Measurements from ENCODE around the gene KCNF1.

The KCNF1 gene

GRCh38 chr2:10894264-10894935 lies 17.3 kb upstream of the KCNF1 start (continued):
- no peak for TF ChIP-seq PPARA (CRISPR knock-in tag; IDR thresholded peaks at IDR 0.05; ENCODE audit: borderline replicate concordance)
- no peak for TF ChIP-seq ZFP3 (CRISPR knock-in tag; IDR thresholded peaks at IDR 0.05)
- TF ChIP-seq ISL1 (CRISPR knock-in tag; IDR thresholded peaks at IDR 0.05): no peak
- no peak for TF ChIP-seq TCF4 (CRISPR knock-in tag; IDR thresholded peaks at IDR 0.05; ENCODE audit: borderline replicate concordance)
- no peak for TF ChIP-seq GLIS3 (CRISPR knock-in tag; IDR thresholded peaks at IDR 0.05)

GRCh38 chr2:10895231-10895630 lies 16.5 kb upstream of the KCNF1 start:
- no peak for ATAC-seq
- TF ChIP-seq ISL1 (CRISPR knock-in tag; IDR thresholded peaks at IDR 0.05) (no peak), PPARA (CRISPR knock-in tag; IDR thresholded peaks at IDR 0.05; ENCODE audit: borderline replicate concordance) (no peak), POU6F1 (CRISPR knock-in tag; IDR thresholded peaks at IDR 0.05; ENCODE audit: borderline replicate concordance, low read depth) (no peak), ZFP30 (CRISPR knock-in tag; IDR thresholded peaks at IDR 0.05) (no peak), ZFP3 (CRISPR knock-in tag; IDR thresholded peaks at IDR 0.05) (no peak), CSDC2 (CRISPR knock-in tag; IDR thresholded peaks at IDR 0.05) (no peak), PATZ1 (CRISPR knock-in tag; IDR thresholded peaks at IDR 0.05; ENCODE audit: borderline replicate concordance) (no peak), ESRRG (CRISPR knock-in tag; IDR thresholded peaks at IDR 0.05) (no peak), SNAI2 (CRISPR knock-in tag; IDR thresholded peaks at IDR 0.05) (no peak), RARB (CRISPR knock-in tag; IDR thresholded peaks at IDR 0.05) (no peak), TSHZ2 (CRISPR knock-in tag; IDR thresholded peaks at IDR 0.05) (no peak), ARNTL (CRISPR knock-in tag; IDR thresholded peaks at IDR 0.05; ENCODE audit: borderline replicate concordance, low read depth) (no peak), ZNF8 (CRISPR knock-in tag; IDR thresholded peaks at IDR 0.05) (no peak), ZNF565 (CRISPR knock-in tag; conservative IDR thresholded peaks at IDR 0.05; ENCODE audit: low read depth) (no peak), CSRNP3 (CRISPR knock-in tag; IDR thresholded peaks at IDR 0.05) (no peak), ZC3H10 (CRISPR knock-in tag; IDR thresholded peaks at IDR 0.05) (no peak), CREB5 (CRISPR knock-in tag; IDR thresholded peaks at IDR 0.05; ENCODE audit: low read depth) (no peak), TOX (CRISPR knock-in tag; IDR thresholded peaks at IDR 0.05; ENCODE audit: borderline replicate concordance) (no peak), GLIS3 (CRISPR knock-in tag; IDR thresholded peaks at IDR 0.05) (no peak)

GRCh38 chr2:10897956-10898355 lies 13.8 kb upstream of the KCNF1 start:
- ATAC-seq: no peak
- TF ChIP-seq ZFP30 (CRISPR knock-in tag; IDR thresholded peaks at IDR 0.05) (no peak), TCF4 (CRISPR knock-in tag; IDR thresholded peaks at IDR 0.05; ENCODE audit: borderline replicate concordance) (no peak), SNAI2 (CRISPR knock-in tag; IDR thresholded peaks at IDR 0.05) (no peak), CSRNP3 (CRISPR knock-in tag; IDR thresholded peaks at IDR 0.05) (no peak), ZNF8 (CRISPR knock-in tag; IDR thresholded peaks at IDR 0.05) (no peak), OSR1 (CRISPR knock-in tag; IDR thresholded peaks at IDR 0.05) (no peak), PATZ1 (CRISPR knock-in tag; IDR thresholded peaks at IDR 0.05; ENCODE audit: borderline replicate concordance) (no peak), TSHZ2 (CRISPR knock-in tag; IDR thresholded peaks at IDR 0.05) (no peak), ESRRG (CRISPR knock-in tag; IDR thresholded peaks at IDR 0.05) (no peak)

Measured in SK-N-SH treated with all-trans-retinoic acid at 6 μM for 48 hours (cell line).